Smooth muscle cell (in vitro differentiated cells): ENCODE data around the gene OTOGL. TPM values are rescaled to one million over a fixed set of nuclear protein-coding genes. Genes with fewer than 3 reads are reported as not detected.

ENCODE experiments used
- DNase-seq: peaks from one replicate; lab custom pipeline; 2025; ENCODE audit not compliant: unreplicated experiment; lab: John Stamatoyannopoulos, UW
- H2AFZ ChIP-seq: fragments of 200-600 bp; sonication (generic); 2 replicates; pipeline ENCODE4 v1.6.0; 2016; ENCODE audit warnings: antibody characterized with exemption, low read depth, mild to moderate bottlenecking
- H3F3A ChIP-seq: fragments of 200-600 bp; sonication (generic); 2 replicates; pipeline ENCODE4 v1.6.0; 2017; ENCODE audit warnings: antibody characterized with exemption, low read depth
- H3K27ac ChIP-seq: fragments of 200-600 bp; sonication (generic); 2 replicates; pipeline ENCODE4 v1.5.1; 2016; ENCODE audit warnings: low read depth, mild to moderate bottlenecking
- H3K27me3 ChIP-seq: fragments of 200-600 bp; sonication (generic); 2 replicates; pipeline ENCODE4 v1.6.1; 2016; ENCODE audit warnings: low read depth, mild to moderate bottlenecking
- H3K36me3 ChIP-seq: fragments of 200-600 bp; sonication (generic); 2 replicates; pipeline ENCODE4 v1.5.1; 2016; ENCODE audit warnings: low read depth
- H3K4me1 ChIP-seq: fragments of 200-600 bp; sonication (generic); 2 replicates; pipeline ENCODE4 v1.5.1; 2016; ENCODE audit warnings: low read depth
- H3K4me2 ChIP-seq: fragments of 200-600 bp; sonication (generic); 2 replicates; pipeline ENCODE4 v1.6.0; 2016; ENCODE audit warnings: mild to moderate bottlenecking
- H3K4me3 ChIP-seq: fragments of 200-600 bp; sonication (generic); 2 replicates; pipeline ENCODE4 v1.5.1; 2016; ENCODE audit warnings: mild to moderate bottlenecking
- H3K79me2 ChIP-seq: fragments of 200-600 bp; sonication (generic); 2 replicates; pipeline ENCODE4 v1.6.0; 2016; ENCODE audit warnings: low read depth, mild to moderate bottlenecking
- H3K9ac ChIP-seq: fragments of 200-600 bp; sonication (generic); 2 replicates; pipeline ENCODE4 v1.6.0; 2016; ENCODE audit warnings: low read depth
- H3K9me3 ChIP-seq: fragments of 200-600 bp; sonication (generic); replicated peaks from 2 replicates; pipeline ENCODE4 v1.5.1; 2016; ENCODE audit warnings: low read depth
- H4K20me1 ChIP-seq: fragments of 200-600 bp; sonication (generic); 2 replicates; pipeline ENCODE4 v1.6.0; 2016; ENCODE audit warnings: low read depth
- WGBS: methylation state at CpG from one replicate; pipeline ENCODE4 v1.1.7; 2016; ENCODE audit warnings: low lambda C conversion rate; 5-methylcytosine and 5-hydroxymethylcytosine counted together
- polyA plus RNA-seq: library from polyadenylated mRNA; unstranded; fragments of >200 nt; fragmentation: Nextera tagmentation; extraction: Ambion mirVana; gene quantifications from 2 replicates; pipeline ENCODE4 v1.2.1, GENCODE V29; 2016
- total RNA-seq: library from RNA; depleted of rRNA; stranded (reverse); fragments of >200 nt; gene quantifications from 2 replicates; pipeline ENCODE4 v1.2.3, GENCODE V29; 2014
- TF ChIP-seq, protein P1 (sequence below): fragments of 200-600 bp; sonication (generic); IDR thresholded peaks from 2 replicates; pipeline ENCODE4 v1.5.1; 2017; ENCODE audit warnings: borderline replicate concordance, mild to moderate bottlenecking, antibody characterized with exemption; ENCODE audit not compliant: insufficient read depth, poor library complexity, severe bottlenecking

OTOGL gene
- total and polyA plus RNA-seq, 2 experiments from 2014 or later, result 0.09 TPM; not detected in 1

DNA sequence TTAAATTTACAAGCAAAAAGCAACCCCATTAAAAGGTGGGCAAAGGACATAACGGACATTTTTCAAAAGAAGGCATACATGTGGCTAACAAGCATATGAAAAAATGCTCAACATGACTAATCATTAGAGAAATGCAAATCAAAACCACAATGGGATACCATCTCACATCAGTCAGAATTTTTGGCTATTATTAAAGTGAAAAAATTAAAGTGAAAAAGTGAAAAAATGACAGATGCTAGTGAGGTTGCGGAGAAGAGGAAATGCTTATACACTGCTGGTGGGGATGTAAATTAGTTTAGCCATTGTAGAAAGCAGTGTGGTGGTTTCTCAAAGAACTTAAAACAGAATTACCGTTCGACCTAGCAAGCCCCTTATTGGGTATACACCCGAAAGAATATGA, 7.9 kb downstream of the OTOGL start:
- Histone ChIP-seq H2AFZ (no peak overlapping the region), H3K9ac (no peak overlapping the region), H3K27ac (no peak overlapping the region), H3K4me3 (no peak overlapping the region), H3K9me3 (no peaks in the 10 kb centered on the region), H3K36me3 (no peaks in the 10 kb centered on the region), H3K79me2 (no peaks in the 10 kb centered on the region), H3K4me2 (no peak overlapping the region), H3K27me3 (no peaks in the 10 kb centered on the region), H4K20me1 (no peaks in the 10 kb centered on the region), H3K4me1 (no peaks in the 10 kb centered on the region), H3F3A (no peaks in the 10 kb centered on the region)
- WGBS, result 96% methylated on average over 5 of the region's 5 CpGs
- TF ChIP-seq, protein P1, sequence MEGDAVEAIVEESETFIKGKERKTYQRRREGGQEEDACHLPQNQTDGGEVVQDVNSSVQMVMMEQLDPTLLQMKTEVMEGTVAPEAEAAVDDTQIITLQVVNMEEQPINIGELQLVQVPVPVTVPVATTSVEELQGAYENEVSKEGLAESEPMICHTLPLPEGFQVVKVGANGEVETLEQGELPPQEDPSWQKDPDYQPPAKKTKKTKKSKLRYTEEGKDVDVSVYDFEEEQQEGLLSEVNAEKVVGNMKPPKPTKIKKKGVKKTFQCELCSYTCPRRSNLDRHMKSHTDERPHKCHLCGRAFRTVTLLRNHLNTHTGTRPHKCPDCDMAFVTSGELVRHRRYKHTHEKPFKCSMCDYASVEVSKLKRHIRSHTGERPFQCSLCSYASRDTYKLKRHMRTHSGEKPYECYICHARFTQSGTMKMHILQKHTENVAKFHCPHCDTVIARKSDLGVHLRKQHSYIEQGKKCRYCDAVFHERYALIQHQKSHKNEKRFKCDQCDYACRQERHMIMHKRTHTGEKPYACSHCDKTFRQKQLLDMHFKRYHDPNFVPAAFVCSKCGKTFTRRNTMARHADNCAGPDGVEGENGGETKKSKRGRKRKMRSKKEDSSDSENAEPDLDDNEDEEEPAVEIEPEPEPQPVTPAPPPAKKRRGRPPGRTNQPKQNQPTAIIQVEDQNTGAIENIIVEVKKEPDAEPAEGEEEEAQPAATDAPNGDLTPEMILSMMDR, result no peak
- DNase-seq, result no peak

DNA sequence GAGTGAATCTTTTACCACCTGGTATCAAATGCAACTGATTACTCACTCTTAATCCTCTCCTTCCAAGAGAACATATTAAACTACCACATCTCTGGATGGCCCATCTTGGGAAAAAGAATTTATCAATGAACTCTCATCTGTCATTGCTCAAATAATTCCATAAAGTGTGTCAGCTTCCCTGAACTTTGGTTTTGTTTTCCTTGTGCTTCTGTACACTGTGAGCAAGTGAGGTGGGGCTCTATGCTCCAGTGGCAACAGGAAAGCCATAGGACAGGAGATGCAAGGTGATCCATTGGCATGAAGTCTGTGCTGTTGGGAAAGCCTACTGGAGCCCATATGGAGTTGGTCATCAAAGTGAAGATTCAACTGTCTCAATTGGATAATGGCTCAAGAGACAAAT, 17.4 kb downstream of the OTOGL start:
- Histone ChIP-seq H3K4me1 (no peaks in the 10 kb centered on the region), H3K79me2 (no peaks in the 10 kb centered on the region), H3K4me2 (no peak overlapping the region), H4K20me1 (no peaks in the 10 kb centered on the region), H3K9me3 (no peaks in the 10 kb centered on the region), H3K36me3 (no peaks in the 10 kb centered on the region), H2AFZ (no peak overlapping the region), H3K27me3 (no peaks in the 10 kb centered on the region), H3F3A (no peaks in the 10 kb centered on the region), H3K9ac (no peak overlapping the region), H3K27ac (no peak overlapping the region), H3K4me3 (no peak overlapping the region)
- TF ChIP-seq, protein P1, result no peak
- no peak for DNase-seq

- Histone ChIP-seq H3K27me3 (no peaks in the 10 kb centered on the region), H3K4me3 (no peak overlapping the region), H3K9ac (no peak overlapping the region), H3K27ac (no peak overlapping the region), H2AFZ (no peak overlapping the region), H3K4me2 (no peak overlapping the region), H4K20me1 (no peaks in the 10 kb centered on the region), H3K9me3 (no peaks in the 10 kb centered on the region), H3K4me1 (no peaks in the 10 kb centered on the region), H3K36me3 (no peaks in the 10 kb centered on the region), H3F3A (no peaks in the 10 kb centered on the region), H3K79me2 (no peaks in the 10 kb centered on the region)
- DNase-seq, result no peak
- 80% methylated on average over 2 of the region's 2 CpGs for WGBS
- TF ChIP-seq, protein P1, result no peak
Observed at GRCh38 chr12:80118565-80119324, 19.4 kb downstream of the OTOGL start.

GRCh38 chr12:80120994-80121393, 21.7 kb downstream of the OTOGL start:
- H2AFZ ChIP-seq, result no peak overlapping the region
- H3K9ac ChIP-seq, result no peak overlapping the region
- TF ChIP-seq, protein P1, result no peak
- 88% methylated on average over 3 of the region's 3 CpGs for WGBS
- no peaks in the 10 kb centered on the region for H3K9me3 ChIP-seq
- no peak overlapping the region for H3K27ac ChIP-seq
- H4K20me1 ChIP-seq, result no peaks in the 10 kb centered on the region
- no peak overlapping the region for H3K4me3 ChIP-seq
- H3K27me3 ChIP-seq, result no peaks in the 10 kb centered on the region
- H3K36me3 ChIP-seq, result no peaks in the 10 kb centered on the region
- H3K4me1 ChIP-seq, result no peaks in the 10 kb centered on the region
- DNase-seq, result no peak
- H3F3A ChIP-seq, result no peaks in the 10 kb centered on the region
- no peak overlapping the region for H3K4me2 ChIP-seq
- no peaks in the 10 kb centered on the region for H3K79me2 ChIP-seq
